Stomach smooth muscle (tissue), 2 donors: Measurements from ENCODE around the gene TSKS.

Experiments used
- H3K27ac ChIP-seq: one replicate; pipeline ENCODE4 v1.7.0; 2013; ENCODE audit warnings: mild to moderate bottlenecking, low read length, inconsistent platforms
- H3K27me3 ChIP-seq, 2 donors: one replicate each; pipeline ENCODE4 v1.7.0; 2013; ENCODE audit warnings: low read length in 2 of 2; ENCODE audit not compliant: insufficient read depth in 2 of 2, control insufficient read depth in 1 of 2
- H3K36me3 ChIP-seq, 2 donors: one replicate each; pipeline ENCODE4 v1.7.0; 2013; ENCODE audit warnings: low read length in 2 of 2; ENCODE audit not compliant: control insufficient read depth in 2 of 2, insufficient read depth in 2 of 2
- H3K4me1 ChIP-seq: one replicate; pipeline ENCODE4 v1.7.0; 2013; ENCODE audit warnings: low read length; ENCODE audit not compliant: control insufficient read depth, insufficient read depth
- H3K4me3 ChIP-seq, 2 donors: one replicate each; pipeline ENCODE4 v1.7.0; 2013; ENCODE audit warnings: low read length in 2 of 2
- H3K9ac ChIP-seq, 2 donors: one replicate each; pipeline ENCODE4 v1.7.0; 2013; ENCODE audit warnings: low read length in 2 of 2, mild to moderate bottlenecking in 1 of 2
- H3K9me3 ChIP-seq, 2 donors: one replicate each; pipeline ENCODE4 v1.7.0; 2013; ENCODE audit warnings: low read length in 2 of 2; ENCODE audit not compliant: control insufficient read depth in 2 of 2
- donor health status: healthy.
- donor health status: Pancreatic carcinoma.

TSKS gene

GRCh38 chr19:49793561-49793840 lies 30.4 kb upstream of the TSKS start:
- Histone ChIP-seq H3K9ac (no peak overlapping the region), H3K27me3 (no peaks in the 10 kb centered on the region), H3K4me3 (no peak overlapping the region), H3K27ac (no peak overlapping the region), H3K36me3 (peaks cover 36 to 54% of the 10 kb centered on the region in 2 donors), H3K4me1 (peaks cover 2% of the 10 kb centered on the region), H3K9me3 (no peaks in the 10 kb centered on the region)

- Histone ChIP-seq H3K9me3 (no peaks in the 10 kb centered on the region), H3K27ac (no peak overlapping the region), H3K4me1 (peaks cover 2% of the 10 kb centered on the region), H3K9ac (no peak overlapping the region), H3K36me3 (peaks cover 33 to 54% of the 10 kb centered on the region in 2 donors), H3K4me3 (no peak overlapping the region), H3K27me3 (no peaks in the 10 kb centered on the region)
These were observed 29.9 kb upstream of the TSKS start for GRCh38 chr19:49792829-49793560.

- peaks cover 33 to 56% of the 10 kb centered on the region in 2 donors for H3K36me3 ChIP-seq
- no peak overlapping the region for H3K4me3 ChIP-seq
- no peaks in the 10 kb centered on the region for H3K27me3 ChIP-seq
- H3K9ac ChIP-seq, result no peak overlapping the region
- H3K27ac ChIP-seq, result no peak overlapping the region
- H3K9me3 ChIP-seq, result no peaks in the 10 kb centered on the region
- H3K4me1 ChIP-seq, result peaks cover 2% of the 10 kb centered on the region
These were observed 28.8 kb upstream of the TSKS start for GRCh38 chr19:49791776-49792445.

- Histone ChIP-seq H3K4me1 (peaks cover 2% of the 10 kb centered on the region), H3K36me3 (peaks cover 23 to 48% of the 10 kb centered on the region in 2 donors)
These were observed 27.8 kb upstream of the TSKS start for GRCh38 chr19:49790866-49791265.

GRCh38 chr19:49788857-49789256 lies 25.8 kb upstream of the TSKS start:
- Histone ChIP-seq H3K36me3 (peaks cover 22 to 48% of the 10 kb centered on the region in 2 donors), H3K9ac (no peak overlapping the region), H3K27ac (no peak overlapping the region)

More at GRCh38 chr19:49790866-49791265, 27.8 kb upstream of the TSKS start:
- Histone ChIP-seq H3K4me3 (peak overlapping the region in 1 of 2 donors; percentile 22), H3K9ac (no peak overlapping the region), H3K27ac (no peak overlapping the region), H3K9me3 (no peaks in the 10 kb centered on the region), H3K27me3 (no peaks in the 10 kb centered on the region)

GRCh38 chr19:49787746-49788145 lies 24.6 kb upstream of the TSKS start:
- H3K36me3 ChIP-seq, result peaks cover 18 to 49% of the 10 kb centered on the region in 2 donors
- H3K4me1 ChIP-seq, result peaks cover 2% of the 10 kb centered on the region
- H3K9me3 ChIP-seq, result no peaks in the 10 kb centered on the region
- H3K9ac ChIP-seq, result no peak overlapping the region
- H3K4me3 ChIP-seq, result no peak overlapping the region
- no peaks in the 10 kb centered on the region for H3K27me3 ChIP-seq
- no peak overlapping the region for H3K27ac ChIP-seq

More at GRCh38 chr19:49788857-49789256, 25.8 kb upstream of the TSKS start:
- Histone ChIP-seq H3K27me3 (no peaks in the 10 kb centered on the region), H3K4me3 (no peak overlapping the region), H3K9me3 (no peaks in the 10 kb centered on the region), H3K4me1 (peaks cover 2% of the 10 kb centered on the region)

GRCh38 chr19:49786376-49786820 lies 23.3 kb upstream of the TSKS start:
- Histone ChIP-seq H3K9ac (no peak overlapping the region), H3K4me3 (no peak overlapping the region), H3K4me1 (peaks cover under 1% of the 10 kb centered on the region), H3K9me3 (no peaks in the 10 kb centered on the region), H3K27me3 (no peaks in the 10 kb centered on the region), H3K36me3 (peaks cover 20 to 43% of the 10 kb centered on the region in 2 donors), H3K27ac (no peak overlapping the region)

GRCh38 chr19:49782515-49782914 lies 19.4 kb upstream of the TSKS start:
- Histone ChIP-seq H3K27ac (no peak overlapping the region), H3K36me3 (peaks cover 17 to 26% of the 10 kb centered on the region in 2 donors), H3K4me3 (no peak overlapping the region), H3K27me3 (no peaks in the 10 kb centered on the region), H3K4me1 (no peaks in the 10 kb centered on the region), H3K9me3 (no peaks in the 10 kb centered on the region), H3K9ac (no peak overlapping the region)

GRCh38 chr19:49781394-49781793 lies 18.3 kb upstream of the TSKS start:
- Histone ChIP-seq H3K4me3 (no peak overlapping the region), H3K4me1 (no peaks in the 10 kb centered on the region), H3K36me3 (peaks cover 17 to 26% of the 10 kb centered on the region in 2 donors), H3K27me3 (no peaks in the 10 kb centered on the region), H3K27ac (no peak overlapping the region), H3K9ac (no peak overlapping the region), H3K9me3 (no peaks in the 10 kb centered on the region)

- no peaks in the 10 kb centered on the region for H3K9me3 ChIP-seq
- no peaks in the 10 kb centered on the region for H3K27me3 ChIP-seq
- H3K4me3 ChIP-seq, result no peak overlapping the region
- no peak overlapping the region for H3K9ac ChIP-seq
- no peaks in the 10 kb centered on the region for H3K4me1 ChIP-seq
- H3K36me3 ChIP-seq, result peaks cover 17 to 24% of the 10 kb centered on the region in 2 donors
- no peak overlapping the region for H3K27ac ChIP-seq
These were observed 17.8 kb upstream of the TSKS start for GRCh38 chr19:49780861-49781260.
